Keratinocyte (primary cell): ENCODE measurements around the gene XIRP2. TPM values are rescaled to one million over a fixed set of nuclear protein-coding genes. Genes with fewer than 3 reads are reported as not detected.
"Not testable (repeated sequence)": the region's sequence is repeated elsewhere in the genome, so short reads cannot be mapped to it uniquely, and the experiment has no call there.

Experiments
- DNase-seq: peaks from one replicate; pipeline ENCODE4 v3.0.0-alpha.2; 2011; ENCODE audit warnings: low read depth, missing footprints, low spot score
- FAIRE-seq: peaks from 2 replicates; lab custom pipeline; 2011; peaks lifted over from hg19 to GRCh38; lab: Jason Lieb, UNC
- H2AFZ ChIP-seq: 2 replicates; pipeline ENCODE4 v1.6.0; 2012; ENCODE audit warnings: low read length, control low read depth, inconsistent platforms; ENCODE audit not compliant: control insufficient read depth
- H3K27ac ChIP-seq: 2 replicates; pipeline ENCODE4 v1.5.1; 2011; ENCODE audit warnings: low read length; ENCODE audit not compliant: control insufficient read depth, insufficient read depth
- H3K27me3 ChIP-seq: 3 replicates; pipeline ENCODE4 v1.6.0; 2011; ENCODE audit warnings: low read length; ENCODE audit not compliant: control insufficient read depth, insufficient read depth; ENCODE audit errors: extremely low read depth
- H3K36me3 ChIP-seq, 2 experiments: 2 replicates in 1 of 2; 3 replicates in 1 of 2; pipeline ENCODE4 v1.5.1; 2011; ENCODE audit warnings: low read length in 2 of 2, mild to moderate bottlenecking in 1 of 2; ENCODE audit not compliant: control insufficient read depth in 2 of 2, insufficient read depth in 2 of 2; ENCODE audit errors: extremely low read depth in 1 of 2
- H3K4me1 ChIP-seq: 3 replicates; pipeline ENCODE4 v1.5.1; 2011; ENCODE audit warnings: low read length; ENCODE audit not compliant: control insufficient read depth, insufficient read depth; ENCODE audit errors: extremely low read depth
- H3K4me2 ChIP-seq: 3 replicates; pipeline ENCODE4 v1.6.0; 2011; ENCODE audit warnings: low read depth, low read length; ENCODE audit not compliant: control insufficient read depth, insufficient read depth; ENCODE audit errors: extremely low read depth
- H3K4me3 ChIP-seq, 3 experiments: fragments of 200-600 bp in 1 of 3; sonication (generic) in 1 of 3; 2 replicates in 2 of 3; 3 replicates in 1 of 3; pipeline ENCODE4 v1.5.1; 2011 to 2016; ENCODE audit warnings: low read length in 3 of 3, mild to moderate bottlenecking in 3 of 3, control low read depth in 2 of 3, inconsistent platforms in 1 of 3, low read depth in 1 of 3, mixed read lengths in 1 of 3, mixed run types in 1 of 3, moderate library complexity in 1 of 3; ENCODE audit not compliant: control insufficient read depth in 2 of 3, insufficient read depth in 2 of 3; ENCODE audit errors: extremely low read depth in 1 of 3
- H3K79me2 ChIP-seq: 2 replicates; pipeline ENCODE4 v1.6.0; 2012; ENCODE audit warnings: low read length; ENCODE audit not compliant: control insufficient read depth, insufficient read depth
- H3K9ac ChIP-seq: 3 replicates; pipeline ENCODE4 v1.6.0; 2011; ENCODE audit warnings: low read length; ENCODE audit not compliant: control insufficient read depth, insufficient read depth; ENCODE audit errors: extremely low read depth
- H3K9me1 ChIP-seq: 3 replicates; pipeline ENCODE4 v1.6.0; 2011; ENCODE audit warnings: low read length; ENCODE audit not compliant: control insufficient read depth, insufficient read depth; ENCODE audit errors: extremely low read depth
- H3K9me3 ChIP-seq: 2 replicates; pipeline ENCODE4 v1.5.1; 2012; ENCODE audit warnings: low read depth, low read length; ENCODE audit not compliant: control insufficient read depth
- H4K20me1 ChIP-seq: 3 replicates; pipeline ENCODE4 v1.6.0; 2011; ENCODE audit warnings: low read length; ENCODE audit not compliant: control insufficient read depth, insufficient read depth; ENCODE audit errors: extremely low read depth
- CTCF ChIP-seq, 3 experiments: IDR thresholded peaks in 1 of 3; conservative IDR thresholded peaks in 1 of 3; optimal IDR thresholded peaks in 1 of 3; 2 replicates in 2 of 3; 3 replicates in 1 of 3; pipeline versions ENCODE3 to v1.5.1; 2011; ENCODE audit warnings: low read length in 3 of 3, mild to moderate bottlenecking in 3 of 3, moderate library complexity in 2 of 3, control low read depth in 1 of 3, inconsistent platforms in 1 of 3; ENCODE audit not compliant: insufficient read depth in 2 of 3; ENCODE audit errors: extremely low read depth in 1 of 3
- EZH2 ChIP-seq: IDR thresholded peaks from one replicate; pipeline ENCODE4 v1.6.1; 2012; ENCODE audit warnings: inconsistent platforms, mild to moderate bottlenecking, low read length, moderate library complexity
- dilution Hi-C: fragments of 300-500 bp; cut with MboI; formaldehyde crosslinking; loops from one replicate; pipeline ENCODE4 v1.7.0; 2020; ENCODE audit warnings: low sequenced_read_pairs; ENCODE audit not compliant: extremely low pct_ligation_motif_present
- polyA plus RNA-seq, 5 experiments: library from polyadenylated mRNA; depleted of rRNA in 3 of 5; stranded (reverse) in 3 of 5; stranded (forward) in 1 of 5; unstranded in 1 of 5; fragments of >200 nt; gene quantifications; 1 replicate in 1 of 5; 2 replicates in 3 of 5; 3 replicates in 1 of 5; pipeline versions ENCODE4 v1.2.1 to v1.2.3, GENCODE V29; 2011 to 2012; ENCODE audit warnings: missing spikeins in 2 of 5, low read depth in 1 of 5, low replicate concordance in 1 of 5

The XIRP2 gene
- polyA plus RNA-seq, 1 donor (not counting 4 experiments of a cell fraction or from before 2014, with no cell fraction given): 0.01 TPM

GRCh38 chr2:167265722-167266121, 377.4 kb downstream of the XIRP2 start:
- Histone ChIP-seq H3K27me3 (no peaks in the 10 kb centered on the region), H3K9me1 (no peaks in the 10 kb centered on the region), H2AFZ (no peak overlapping the region), H3K9ac (no peak overlapping the region), H3K27ac (no peak overlapping the region), H3K4me1 (no peaks in the 10 kb centered on the region), H3K4me3 (no peak overlapping the region), H3K4me2 (no peak overlapping the region), H4K20me1 (no peaks in the 10 kb centered on the region), H3K9me3 (no peaks in the 10 kb centered on the region), H3K36me3 (no peaks in the 10 kb centered on the region), H3K79me2 (no peaks in the 10 kb centered on the region)
- DNase-seq: no peak
- TF ChIP-seq CTCF (optimal IDR thresholded peaks at IDR 0.05 in 1 of 3, IDR thresholded peaks at IDR 0.05 in 1 of 3, conservative IDR thresholded peaks at IDR 0.05 in 1 of 3; ENCODE audit: extremely low read depth in 1 of 3, insufficient read depth in 2 of 3, low read length in 3 of 3): no peak
- no peak for TF ChIP-seq EZH2
- dilution Hi-C loops: no loop called here
- no peak for FAIRE-seq

GRCh38 chr2:167268245-167268644, 380.0 kb downstream of the XIRP2 start:
- not testable (repeated sequence) for FAIRE-seq

GRCh38 chr2:167271932-167272331, 383.7 kb downstream of the XIRP2 start:
- no peak overlapping the region for H3K4me3 ChIP-seq
- no peaks in the 10 kb centered on the region for H3K4me1 ChIP-seq
- no peaks in the 10 kb centered on the region for H3K9me1 ChIP-seq
- DNase-seq (no peak), FAIRE-seq (no peak)
- no peak overlapping the region for H3K27ac ChIP-seq
- H3K9ac ChIP-seq: no peak overlapping the region
- no peak overlapping the region for H3K4me2 ChIP-seq
- no peaks in the 10 kb centered on the region for H4K20me1 ChIP-seq
- H3K36me3 ChIP-seq: no peaks in the 10 kb centered on the region
- H3K79me2 ChIP-seq: no peaks in the 10 kb centered on the region
- dilution Hi-C loops: no loop called here
- H3K9me3 ChIP-seq: no peaks in the 10 kb centered on the region
- no peak overlapping the region for H2AFZ ChIP-seq
- no peak for TF ChIP-seq EZH2
- no peak for TF ChIP-seq CTCF (optimal IDR thresholded peaks at IDR 0.05 in 1 of 3, IDR thresholded peaks at IDR 0.05 in 1 of 3, conservative IDR thresholded peaks at IDR 0.05 in 1 of 3; ENCODE audit: extremely low read depth in 1 of 3, insufficient read depth in 2 of 3, low read length in 3 of 3)
- no peaks in the 10 kb centered on the region for H3K27me3 ChIP-seq

More at GRCh38 chr2:167268245-167268644, 380.0 kb downstream of the XIRP2 start:
- H2AFZ ChIP-seq, H3K9ac ChIP-seq, DNase-seq, dilution Hi-C loops, H3K27me3 ChIP-seq, H3K27ac ChIP-seq, H4K20me1 ChIP-seq, H3K79me2 ChIP-seq, H3K9me3 ChIP-seq, H3K4me2 ChIP-seq, H3K9me1 ChIP-seq, H3K4me3 ChIP-seq, H3K36me3 ChIP-seq, H3K4me1 ChIP-seq: not testable (repeated sequence)
